ENCODE results near the gene RNF125.

Gene RNF125

DNA sequence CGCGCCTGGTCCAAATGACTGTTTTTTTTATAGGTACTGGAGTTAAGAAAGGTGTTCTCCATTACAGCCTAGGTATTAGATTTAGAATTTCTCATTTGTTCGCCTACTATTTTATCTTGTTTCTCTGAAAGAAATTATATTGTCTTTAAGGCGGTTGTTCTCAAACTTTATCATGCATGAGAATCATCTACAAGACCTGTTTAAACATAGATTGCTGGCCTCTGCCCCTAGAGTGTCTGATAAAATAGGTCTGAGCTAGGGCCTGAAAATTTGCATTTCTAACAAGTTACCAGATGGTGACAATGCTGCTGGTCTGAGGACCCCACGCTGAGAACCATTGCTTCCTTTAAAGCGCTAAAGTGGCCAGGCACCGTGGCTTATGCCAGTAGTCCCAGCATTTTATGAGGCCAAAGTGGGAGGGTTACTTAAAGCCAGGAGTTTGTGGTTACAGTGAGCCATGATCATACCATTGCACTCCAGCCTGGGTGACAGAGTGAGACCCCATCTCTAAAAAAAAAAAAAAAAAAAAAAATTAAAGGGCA lies 39.1 kb downstream of the RNF125 start:
- Histone ChIP-seq H3K4me3 (replicated peaks; ENCODE audit: insufficient read depth, low read length) (no peak overlapping the region), H3K27ac (replicated peaks) (no peak overlapping the region), H3K27me3 (ENCODE audit: insufficient read depth, poor library complexity, severe bottlenecking) (no peaks in the 10 kb centered on the region)
- TF ChIP-seq, protein P1, sequence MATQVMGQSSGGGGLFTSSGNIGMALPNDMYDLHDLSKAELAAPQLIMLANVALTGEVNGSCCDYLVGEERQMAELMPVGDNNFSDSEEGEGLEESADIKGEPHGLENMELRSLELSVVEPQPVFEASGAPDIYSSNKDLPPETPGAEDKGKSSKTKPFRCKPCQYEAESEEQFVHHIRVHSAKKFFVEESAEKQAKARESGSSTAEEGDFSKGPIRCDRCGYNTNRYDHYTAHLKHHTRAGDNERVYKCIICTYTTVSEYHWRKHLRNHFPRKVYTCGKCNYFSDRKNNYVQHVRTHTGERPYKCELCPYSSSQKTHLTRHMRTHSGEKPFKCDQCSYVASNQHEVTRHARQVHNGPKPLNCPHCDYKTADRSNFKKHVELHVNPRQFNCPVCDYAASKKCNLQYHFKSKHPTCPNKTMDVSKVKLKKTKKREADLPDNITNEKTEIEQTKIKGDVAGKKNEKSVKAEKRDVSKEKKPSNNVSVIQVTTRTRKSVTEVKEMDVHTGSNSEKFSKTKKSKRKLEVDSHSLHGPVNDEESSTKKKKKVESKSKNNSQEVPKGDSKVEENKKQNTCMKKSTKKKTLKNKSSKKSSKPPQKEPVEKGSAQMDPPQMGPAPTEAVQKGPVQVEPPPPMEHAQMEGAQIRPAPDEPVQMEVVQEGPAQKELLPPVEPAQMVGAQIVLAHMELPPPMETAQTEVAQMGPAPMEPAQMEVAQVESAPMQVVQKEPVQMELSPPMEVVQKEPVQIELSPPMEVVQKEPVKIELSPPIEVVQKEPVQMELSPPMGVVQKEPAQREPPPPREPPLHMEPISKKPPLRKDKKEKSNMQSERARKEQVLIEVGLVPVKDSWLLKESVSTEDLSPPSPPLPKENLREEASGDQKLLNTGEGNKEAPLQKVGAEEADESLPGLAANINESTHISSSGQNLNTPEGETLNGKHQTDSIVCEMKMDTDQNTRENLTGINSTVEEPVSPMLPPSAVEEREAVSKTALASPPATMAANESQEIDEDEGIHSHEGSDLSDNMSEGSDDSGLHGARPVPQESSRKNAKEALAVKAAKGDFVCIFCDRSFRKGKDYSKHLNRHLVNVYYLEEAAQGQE (IDR thresholded peaks at IDR 0.05; ENCODE audit: insufficient replicate concordance, low read depth), result no peak
- TF ChIP-seq GABPA (IDR thresholded peaks at IDR 0.05; ENCODE audit: low read depth) (no peak), POLR2AphosphoS5 (IDR thresholded peaks at IDR 0.05; ENCODE audit: low read depth) (no peak), SPI1 (IDR thresholded peaks at IDR 0.05; ENCODE audit: borderline replicate concordance, low read depth) (no peak)
- TF ChIP-seq, protein P2, sequence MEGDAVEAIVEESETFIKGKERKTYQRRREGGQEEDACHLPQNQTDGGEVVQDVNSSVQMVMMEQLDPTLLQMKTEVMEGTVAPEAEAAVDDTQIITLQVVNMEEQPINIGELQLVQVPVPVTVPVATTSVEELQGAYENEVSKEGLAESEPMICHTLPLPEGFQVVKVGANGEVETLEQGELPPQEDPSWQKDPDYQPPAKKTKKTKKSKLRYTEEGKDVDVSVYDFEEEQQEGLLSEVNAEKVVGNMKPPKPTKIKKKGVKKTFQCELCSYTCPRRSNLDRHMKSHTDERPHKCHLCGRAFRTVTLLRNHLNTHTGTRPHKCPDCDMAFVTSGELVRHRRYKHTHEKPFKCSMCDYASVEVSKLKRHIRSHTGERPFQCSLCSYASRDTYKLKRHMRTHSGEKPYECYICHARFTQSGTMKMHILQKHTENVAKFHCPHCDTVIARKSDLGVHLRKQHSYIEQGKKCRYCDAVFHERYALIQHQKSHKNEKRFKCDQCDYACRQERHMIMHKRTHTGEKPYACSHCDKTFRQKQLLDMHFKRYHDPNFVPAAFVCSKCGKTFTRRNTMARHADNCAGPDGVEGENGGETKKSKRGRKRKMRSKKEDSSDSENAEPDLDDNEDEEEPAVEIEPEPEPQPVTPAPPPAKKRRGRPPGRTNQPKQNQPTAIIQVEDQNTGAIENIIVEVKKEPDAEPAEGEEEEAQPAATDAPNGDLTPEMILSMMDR (IDR thresholded peaks at IDR 0.05; ENCODE audit: insufficient read depth, low read length), result no peak
- no peak for DNase-seq (ENCODE audit: low read depth in 1 of 2, low spot score in 1 of 2)

DNA sequence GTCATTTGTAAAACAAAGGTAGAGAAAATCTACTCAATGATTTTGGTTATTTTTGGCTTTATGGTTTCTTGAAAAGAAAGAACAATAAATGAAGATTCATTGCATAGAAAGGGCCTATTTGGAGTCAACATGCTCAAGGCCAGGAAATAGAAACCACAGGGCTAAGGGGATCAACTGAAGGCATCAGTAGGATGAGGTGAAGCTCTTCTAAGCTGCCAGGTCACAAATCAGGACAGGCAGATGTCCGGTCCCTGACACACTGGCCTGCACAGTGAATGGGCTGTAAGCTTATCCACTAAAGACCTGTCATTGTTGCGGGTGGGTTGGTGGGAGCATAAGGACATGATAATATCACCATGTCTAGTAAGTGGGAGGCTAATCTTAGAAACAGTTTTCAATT lies 41.4 kb downstream of the RNF125 start:
- no peak for TF ChIP-seq SPI1 (IDR thresholded peaks at IDR 0.05; ENCODE audit: borderline replicate concordance, low read depth)
- TF ChIP-seq, protein P1 (IDR thresholded peaks at IDR 0.05; ENCODE audit: insufficient replicate concordance, low read depth), result no peak
- TF ChIP-seq GABPA (IDR thresholded peaks at IDR 0.05; ENCODE audit: low read depth), result no peak
- TF ChIP-seq, protein P2 (IDR thresholded peaks at IDR 0.05; ENCODE audit: insufficient read depth, low read length), result no peak
- no peak for TF ChIP-seq POLR2AphosphoS5 (IDR thresholded peaks at IDR 0.05; ENCODE audit: low read depth)
- Histone ChIP-seq H3K4me3 (replicated peaks; ENCODE audit: insufficient read depth, low read length) (no peak overlapping the region), H3K27ac (replicated peaks) (no peak overlapping the region), H3K27me3 (ENCODE audit: insufficient read depth, poor library complexity, severe bottlenecking) (no peaks in the 10 kb centered on the region)
- DNase-seq (ENCODE audit: low read depth in 1 of 2, low spot score in 1 of 2), result no peak

DNA sequence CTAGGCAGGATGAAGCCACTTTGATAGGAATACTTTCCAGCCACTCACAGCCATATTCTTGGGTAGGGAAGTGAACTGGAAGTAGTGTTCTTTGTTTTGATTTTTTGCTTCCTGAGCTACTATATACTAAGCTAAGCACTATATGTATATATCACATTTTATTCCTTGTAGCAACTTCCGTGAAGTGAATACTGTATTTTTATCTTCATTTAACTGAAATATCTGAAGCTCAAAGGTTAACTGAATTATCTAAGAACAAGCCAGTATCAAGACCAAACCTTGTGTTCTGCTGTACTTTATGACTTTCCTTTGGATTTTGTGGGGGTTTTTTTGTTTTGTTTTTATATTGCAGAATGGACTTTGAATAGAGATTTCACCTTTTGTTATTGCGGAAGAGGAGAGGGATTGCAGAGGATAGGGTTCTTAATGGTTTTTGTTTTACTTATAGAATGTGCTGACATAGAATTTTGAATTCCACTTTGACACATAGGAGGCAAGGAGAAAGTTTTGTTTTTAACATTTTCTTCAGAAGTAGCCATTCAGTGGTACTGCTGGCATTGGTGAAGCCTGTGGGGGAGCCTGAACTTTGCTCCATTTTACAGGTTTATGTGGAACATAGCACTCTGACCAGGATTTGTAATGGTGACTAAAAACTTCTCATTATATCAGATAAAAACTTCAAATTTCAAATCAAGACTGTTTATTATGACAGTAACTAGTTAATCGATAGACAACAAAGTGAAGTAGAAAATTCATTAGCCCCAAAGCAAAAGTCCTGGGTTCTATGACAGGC lies 48.9 kb downstream of the RNF125 start:
- TF ChIP-seq, protein P1 (IDR thresholded peaks at IDR 0.05; ENCODE audit: insufficient replicate concordance, low read depth), result no peak
- TF ChIP-seq, protein P2 (IDR thresholded peaks at IDR 0.05; ENCODE audit: insufficient read depth, low read length), result no peak
- TF ChIP-seq POLR2AphosphoS5 (IDR thresholded peaks at IDR 0.05; ENCODE audit: low read depth) (no peak), SPI1 (IDR thresholded peaks at IDR 0.05; ENCODE audit: borderline replicate concordance, low read depth) (no peak), GABPA (IDR thresholded peaks at IDR 0.05; ENCODE audit: low read depth) (no peak)
- DNase-seq (ENCODE audit: low read depth in 1 of 2, low spot score in 1 of 2), result no peak
- Histone ChIP-seq H3K27ac (replicated peaks) (no peak overlapping the region), H3K4me3 (replicated peaks; ENCODE audit: insufficient read depth, low read length) (no peak overlapping the region), H3K27me3 (ENCODE audit: insufficient read depth, poor library complexity, severe bottlenecking) (no peaks in the 10 kb centered on the region)

Measured in HL-60 (cell line).